GM23338 (cell line): ENCODE data around the gene BICRA. TPM values are rescaled to one million over a fixed set of nuclear protein-coding genes. Genes with fewer than 3 reads are reported as not detected.

Source experiments
- ATAC-seq: fragments of 200-7000 bp; cut with Tn5 transposase; 3 replicates; pipeline ENCODE4 v1.9.1; 2020
- DNase-seq: peaks from one replicate; pipeline ENCODE4 v3.0.0-alpha.2; 2015; ENCODE audit warnings: low spot score
- H2AFZ ChIP-seq: fragments of 200-600 bp; sonication (generic); 2 replicates; pipeline ENCODE4 v1.8.0; 2016; ENCODE audit warnings: antibody characterized with exemption, mild to moderate bottlenecking, moderate library complexity
- H3F3A ChIP-seq: fragments of 200-600 bp; sonication (generic); replicated peaks from 2 replicates; pipeline ENCODE4 v1.8.0; 2017; ENCODE audit warnings: antibody characterized with exemption, mixed run types, low read depth
- H3K27ac ChIP-seq: fragments of 200-600 bp; sonication (generic); 2 replicates; pipeline ENCODE4 v1.6.1; 2016; ENCODE audit warnings: low read depth
- H3K27me3 ChIP-seq: fragments of 200-600 bp; sonication (generic); 2 replicates; pipeline ENCODE4 v1.8.0; 2016; ENCODE audit warnings: mild to moderate bottlenecking, mixed run types, moderate library complexity; ENCODE audit not compliant: insufficient read depth
- H3K36me3 ChIP-seq: fragments of 200-600 bp; sonication (generic); 2 replicates; pipeline ENCODE4 v1.8.0; 2016; ENCODE audit warnings: mild to moderate bottlenecking; ENCODE audit not compliant: insufficient read depth
- H3K4me1 ChIP-seq: fragments of 200-600 bp; sonication (generic); 2 replicates; pipeline ENCODE4 v1.8.0; 2016; ENCODE audit warnings: mild to moderate bottlenecking, moderate library complexity; ENCODE audit not compliant: insufficient read depth
- H3K4me2 ChIP-seq: fragments of 200-600 bp; sonication (generic); 2 replicates; pipeline ENCODE4 v1.7.1; 2017; ENCODE audit warnings: mixed run types
- H3K4me3 ChIP-seq: fragments of 200-600 bp; sonication (generic); 2 replicates; pipeline ENCODE4 v1.6.1; 2016; ENCODE audit warnings: mixed run types
- H3K79me2 ChIP-seq: fragments of 200-600 bp; sonication (generic); replicated peaks from 2 replicates; pipeline ENCODE4 v1.8.0; 2017; ENCODE audit warnings: mild to moderate bottlenecking; ENCODE audit not compliant: insufficient read depth
- H3K9me2 ChIP-seq: fragments of 200-600 bp; sonication (generic); 2 replicates; pipeline ENCODE4 v1.8.0; 2017; ENCODE audit not compliant: insufficient read depth
- H4K20me1 ChIP-seq: fragments of 200-600 bp; sonication (generic); replicated peaks from 2 replicates; pipeline ENCODE4 v1.8.0; 2017; ENCODE audit warnings: mild to moderate bottlenecking; ENCODE audit not compliant: insufficient read depth
- H3K27ac Mint-ChIP-seq: 2 replicates; pipeline ENCODE4 v1.8.0; 2020; ENCODE audit warnings: inconsistent platforms, mild to moderate bottlenecking, moderate library complexity, mixed read lengths
- H3K27me3 Mint-ChIP-seq: 3 replicates; pipeline ENCODE4 v1.8.0; 2022; ENCODE audit warnings: low read depth, mild to moderate bottlenecking, moderate library complexity, mixed read lengths, inconsistent platforms; ENCODE audit not compliant: insufficient read depth, poor library complexity
- H3K36me3 Mint-ChIP-seq: 3 replicates; pipeline ENCODE4 v1.8.0; 2021; ENCODE audit warnings: low read depth, mild to moderate bottlenecking, inconsistent platforms, moderate library complexity, mixed read lengths
- H3K4me1 Mint-ChIP-seq: 3 replicates; pipeline ENCODE4 v1.8.0; 2020; ENCODE audit warnings: mild to moderate bottlenecking, inconsistent platforms, mixed read lengths
- H3K4me3 Mint-ChIP-seq: 3 replicates; pipeline ENCODE4 v1.8.0; 2021; ENCODE audit warnings: moderate library complexity, mild to moderate bottlenecking, inconsistent platforms, mixed read lengths
- H3K9me3 Mint-ChIP-seq: 3 replicates; pipeline ENCODE4 v1.8.0; 2020; ENCODE audit warnings: moderate library complexity, mild to moderate bottlenecking, inconsistent platforms, mixed read lengths
- CREB1 ChIP-seq: fragments of 250-450 bp; sonication (Bioruptor Pico); IDR thresholded peaks from 2 replicates; pipeline ENCODE4 v1.5.0; 2020; ENCODE audit warnings: low read depth, mild to moderate bottlenecking, moderate library complexity
- CTCF ChIP-seq, 2 experiments: fragments of 200-600 bp in 1 of 2; sonication (generic) in 1 of 2; conservative IDR thresholded peaks; 2 replicates each; pipeline versions ENCODE4 v1.5.1 to v1.6.1; 2016 to 2017; ENCODE audit warnings: antibody characterized with exemption in 2 of 2, low read depth in 2 of 2, mild to moderate bottlenecking in 2 of 2, moderate library complexity in 1 of 2
- ETS1 ChIP-seq: IDR thresholded peaks from 2 replicates; pipeline ENCODE4 v1.6.1; 2016; ENCODE audit warnings: antibody characterized with exemption
- EZH2 ChIP-seq: fragments of 200-600 bp; sonication (generic); IDR thresholded peaks from one replicate; pipeline ENCODE4 v1.8.0; 2017; ENCODE audit warnings: antibody characterized with exemption, mild to moderate bottlenecking, low read depth; ENCODE audit not compliant: unreplicated experiment
- EZH2phosphoT487 ChIP-seq: fragments of 200-600 bp; sonication (generic); IDR thresholded peaks from one replicate; pipeline ENCODE4 v1.8.1; 2018; ENCODE audit warnings: antibody characterized with exemption; ENCODE audit not compliant: unreplicated experiment
- JUNB ChIP-seq: IDR thresholded peaks from one replicate; pipeline ENCODE4 v1.6.1; 2016; ENCODE audit warnings: antibody characterized with exemption; ENCODE audit not compliant: unreplicated experiment
- NANOG ChIP-seq: IDR thresholded peaks from 2 replicates; pipeline ENCODE4 v1.6.1; 2016; ENCODE audit warnings: antibody characterized with exemption, borderline replicate concordance
- POLR2AphosphoS5 ChIP-seq: IDR thresholded peaks from 2 replicates; pipeline ENCODE4 v1.6.1; 2016; ENCODE audit warnings: antibody characterized with exemption, low read depth
- REST ChIP-seq: IDR thresholded peaks from one replicate; pipeline ENCODE4 v1.6.1; 2018; ENCODE audit warnings: antibody characterized with exemption; ENCODE audit not compliant: unreplicated experiment
- STAT1 ChIP-seq: IDR thresholded peaks from one replicate; pipeline ENCODE4 v1.6.1; 2016; ENCODE audit warnings: antibody characterized with exemption; ENCODE audit not compliant: unreplicated experiment
- ZNF114 ChIP-seq: fragments of 250-450 bp; sonication (Bioruptor Pico); IDR thresholded peaks from 2 replicates; pipeline ENCODE4 v1.5.0; 2020; ENCODE audit warnings: mild to moderate bottlenecking, moderate library complexity
- ZNF331 ChIP-seq: fragments of 250-450 bp; sonication (Bioruptor Pico); IDR thresholded peaks from 2 replicates; pipeline ENCODE4 v1.5.0; 2020; ENCODE audit warnings: low read depth, mild to moderate bottlenecking, moderate library complexity
- ZNF462 ChIP-seq: fragments of 250-450 bp; sonication (Bioruptor Pico); IDR thresholded peaks from 2 replicates; pipeline ENCODE4 v1.5.0; 2020; ENCODE audit warnings: mild to moderate bottlenecking, moderate library complexity
- polyA plus RNA-seq: library from polyadenylated mRNA; unstranded; fragments of >200 nt; fragmentation: Nextera tagmentation; extraction: Ambion mirVana; gene quantifications from 2 replicates; pipeline ENCODE4 v1.2.1, GENCODE V29; 2016
- total RNA-seq: library from RNA; depleted of rRNA; stranded (reverse); fragments of >200 nt; shearing (Covaris generic); gene quantifications from 2 replicates; pipeline ENCODE4 v1.2.3, GENCODE V29; 2014

The BICRA gene
- total and polyA plus RNA-seq, 2 experiments from 2014 or later = 7.0 to 37.7 TPM

- Mint-ChIP-seq H3K27ac (no peak overlapping the region), H3K27me3 (peaks cover 4% of the 10 kb centered on the region), H3K9me3 (peaks cover 8% of the 10 kb centered on the region; the same call in 1 of the 3 replicates), H3K4me1 (peaks cover 10% of the 10 kb centered on the region), H3K36me3 (peaks cover 44% of the 10 kb centered on the region), H3K4me3 (no peak overlapping the region)
- no peaks in the 10 kb centered on the region for H3K27me3 ChIP-seq
- TF ChIP-seq CREB1 (CRISPR knock-in tag) (no peak), JUNB (no peak), STAT1 (no peak), ETS1 (no peak), ZNF462 (CRISPR knock-in tag) (no peak), ZNF114 (CRISPR knock-in tag) (no peak), CTCF (conservative IDR thresholded peaks at IDR 0.05; ENCODE audit: low read depth in 2 of 2) (no peak), ZNF331 (no peak), EZH2phosphoT487 (no peak), EZH2 (no peak), NANOG (no peak), REST (no peak), POLR2AphosphoS5 (no peak)
- ATAC-seq (no peak), DNase-seq (no peak)
- peaks cover 7% of the 10 kb centered on the region; the same call in 1 of the 2 replicates for H3K36me3 ChIP-seq
- peaks cover 92% of the 10 kb centered on the region for H3K79me2 ChIP-seq
- H3K9me2 ChIP-seq = peaks cover 3% of the 10 kb centered on the region; the same call in 1 of the 2 replicates
- peaks cover 11% of the 10 kb centered on the region; the same call in 1 of the 2 replicates for H3K4me1 ChIP-seq
- H3K4me2 ChIP-seq = no peak overlapping the region
- no peak overlapping the region for H2AFZ ChIP-seq
- peaks cover 6% of the 10 kb centered on the region; the same call in 1 of the 2 replicates for H3F3A ChIP-seq
- peaks cover 28% of the 10 kb centered on the region for H4K20me1 ChIP-seq
- no peak overlapping the region for H3K27ac ChIP-seq
- no peak overlapping the region for H3K4me3 ChIP-seq
These were observed 41.8 kb downstream of the BICRA start for GRCh38 chr19:47650700-47651099.
